Measurements from ENCODE around the gene LIPM. TPM values are rescaled to one million over a fixed set of nuclear protein-coding genes. Genes with fewer than 3 reads are reported as not detected.

The LIPM gene
- total RNA-seq, 1 donor from 2014 or later: not detected

- no peak for DNase-seq (ENCODE audit: low read depth)
Observed at GRCh38 chr10:88800152-88801125, 2.1 kb upstream of the LIPM start.

- no peak for DNase-seq (ENCODE audit: low read depth)
Observed at GRCh38 chr10:88803641-88804040, 1.1 kb downstream of the LIPM start.

- DNase-seq (ENCODE audit: low read depth): no peak
Observed at GRCh38 chr10:88804083-88804812, 1.7 kb downstream of the LIPM start.

- no peak for DNase-seq (ENCODE audit: low read depth)
Observed at GRCh38 chr10:88805361-88805760, 2.8 kb downstream of the LIPM start.

- no peak for DNase-seq (ENCODE audit: low read depth)
Observed at GRCh38 chr10:88805924-88806323, 3.4 kb downstream of the LIPM start.

GRCh38 chr10:88809621-88810020 is 7.1 kb downstream of the LIPM start:
- DNase-seq (ENCODE audit: low read depth): no peak

- peak; percentile 80 for DNase-seq (ENCODE audit: low read depth)
Observed at GRCh38 chr10:88810196-88810961, 7.8 kb downstream of the LIPM start.

- no peak for DNase-seq (ENCODE audit: low read depth)
Observed at GRCh38 chr10:88813200-88813599, 10.7 kb downstream of the LIPM start.

- DNase-seq (ENCODE audit: low read depth): peak; percentile 36
Observed at GRCh38 chr10:88819290-88819689, 16.8 kb downstream of the LIPM start.

GRCh38 chr10:88820748-88821401 is 18.3 kb downstream of the LIPM start:
- DNase-seq (ENCODE audit: low read depth): peak; percentile 22

- DNase-seq (ENCODE audit: low read depth): no peak
Observed at GRCh38 chr10:88826388-88826787, 23.9 kb downstream of the LIPM start.

- DNase-seq (ENCODE audit: low read depth): no peak
Observed at GRCh38 chr10:88827671-88828070, 25.1 kb downstream of the LIPM start.

GRCh38 chr10:88828310-88828709 is 25.8 kb downstream of the LIPM start:
- no peak for DNase-seq (ENCODE audit: low read depth)

GRCh38 chr10:88830643-88831268 is 28.2 kb downstream of the LIPM start:
- DNase-seq (ENCODE audit: low read depth): no peak

GRCh38 chr10:88831709-88832108 is 29.2 kb downstream of the LIPM start:
- DNase-seq (ENCODE audit: low read depth): no peak

- no peak for DNase-seq (ENCODE audit: low read depth)
Observed at GRCh38 chr10:88832376-88832775, 29.8 kb downstream of the LIPM start.

GRCh38 chr10:88833156-88833555 is 30.6 kb downstream of the LIPM start:
- DNase-seq (ENCODE audit: low read depth): no peak

- DNase-seq (ENCODE audit: low read depth): no peak
Observed at GRCh38 chr10:88833723-88834122, 31.2 kb downstream of the LIPM start.

- DNase-seq (ENCODE audit: low read depth): peak; percentile 74
Observed at GRCh38 chr10:88835096-88835909, 32.8 kb downstream of the LIPM start.

- DNase-seq (ENCODE audit: low read depth): no peak
Observed at GRCh38 chr10:88835910-88836221, 33.3 kb downstream of the LIPM start.
